Neural progenitor cell (in vitro differentiated cells): ENCODE results near the gene MASP2. TPM values are rescaled to one million over a fixed set of nuclear protein-coding genes. Genes with fewer than 3 reads are reported as not detected.

Experiments used
- DNase-seq: peaks from one replicate; pipeline ENCODE4 v3.0.0-alpha.2; 2016; ENCODE audit warnings: low spot score
- H2AFZ ChIP-seq: fragments of 200-600 bp; sonication (generic); replicated peaks from 2 replicates; pipeline ENCODE4 v1.6.1; 2016; ENCODE audit warnings: antibody characterized with exemption
- H3F3A ChIP-seq: fragments of 200-600 bp; sonication (generic); 2 replicates; pipeline ENCODE4 v1.6.1; 2016; ENCODE audit warnings: antibody characterized with exemption, low read depth
- H3K27ac ChIP-seq: fragments of 200-600 bp; sonication (generic); 2 replicates; pipeline ENCODE4 v1.5.1; 2016; ENCODE audit warnings: mild to moderate bottlenecking
- H3K27me3 ChIP-seq: fragments of 200-600 bp; sonication (generic); 2 replicates; pipeline ENCODE4 v1.6.1; 2016; ENCODE audit warnings: mild to moderate bottlenecking, moderate library complexity
- H3K36me3 ChIP-seq: fragments of 200-600 bp; sonication (generic); 2 replicates; pipeline ENCODE4 v1.5.1; 2016
- H3K4me1 ChIP-seq: fragments of 200-600 bp; sonication (generic); 2 replicates; pipeline ENCODE4 v1.6.1; 2016; ENCODE audit warnings: mixed run types
- H3K4me2 ChIP-seq: fragments of 200-600 bp; sonication (generic); 2 replicates; pipeline ENCODE4 v1.6.1; 2016
- H3K4me3 ChIP-seq: fragments of 200-600 bp; sonication (generic); 2 replicates; pipeline ENCODE4 v1.5.1; 2016
- H3K79me2 ChIP-seq: fragments of 200-600 bp; sonication (generic); 2 replicates; pipeline ENCODE4 v1.6.1; 2016; ENCODE audit warnings: low read depth
- H3K9ac ChIP-seq: fragments of 200-600 bp; sonication (generic); 2 replicates; pipeline ENCODE4 v1.6.1; 2016
- H3K9me3 ChIP-seq: fragments of 200-600 bp; sonication (generic); 2 replicates; pipeline ENCODE4 v1.5.1; 2016; ENCODE audit warnings: low read depth
- H4K20me1 ChIP-seq: fragments of 200-600 bp; sonication (generic); 2 replicates; pipeline ENCODE4 v1.6.1; 2016; ENCODE audit warnings: low read depth
- H3K27ac Mint-ChIP-seq: 3 replicates; pipeline ENCODE4 v1.8.0; 2021; ENCODE audit warnings: mixed read lengths
- H3K27me3 Mint-ChIP-seq: 2 replicates; pipeline ENCODE4 v1.8.0; 2022; ENCODE audit warnings: low read depth, mild to moderate bottlenecking, inconsistent platforms, moderate library complexity, mixed read lengths; ENCODE audit not compliant: insufficient read depth
- H3K36me3 Mint-ChIP-seq: 3 replicates; pipeline ENCODE4 v1.8.0; 2021; ENCODE audit warnings: mixed read lengths
- H3K4me1 Mint-ChIP-seq: 3 replicates; pipeline ENCODE4 v1.8.0; 2021; ENCODE audit warnings: mixed read lengths
- H3K4me3 Mint-ChIP-seq: 3 replicates; pipeline ENCODE4 v1.8.0; 2021; ENCODE audit warnings: mild to moderate bottlenecking, moderate library complexity, mixed read lengths
- H3K9me3 Mint-ChIP-seq: 3 replicates; pipeline ENCODE4 v1.8.0; 2020; ENCODE audit warnings: mixed read lengths
- EZH2 ChIP-seq: fragments of 200-600 bp; sonication (generic); IDR thresholded peaks from 2 replicates; pipeline ENCODE4 v1.6.1; 2017; ENCODE audit warnings: antibody characterized with exemption, mild to moderate bottlenecking, moderate library complexity
- EZH2phosphoT487 ChIP-seq: fragments of 200-600 bp; sonication (generic); IDR thresholded peaks from 2 replicates; pipeline ENCODE4 v1.6.1; 2017; ENCODE audit warnings: antibody characterized with exemption
- total RNA-seq: library from RNA; depleted of rRNA; stranded (reverse); fragments of >200 nt; gene quantifications from 2 replicates; pipeline ENCODE4 v1.2.3, GENCODE V29; 2015; ENCODE audit warnings: low replicate concordance
- TF ChIP-seq, protein P1 (sequence below): fragments of 200-600 bp; sonication (generic); IDR thresholded peaks from 2 replicates; pipeline ENCODE4 v1.5.1; 2017; ENCODE audit warnings: antibody characterized with exemption, mild to moderate bottlenecking

The MASP2 gene
- total RNA-seq, 1 donor from 2014 or later, result not detected

GRCh38 chr1:11068600-11069473, 21.8 kb upstream of the MASP2 start:
- Mint-ChIP-seq H3K27ac (no peak overlapping the region), H3K36me3 (peaks cover 46% of the 10 kb centered on the region), H3K4me1 (no peaks in the 10 kb centered on the region), H3K4me3 (no peak overlapping the region), H3K9me3 (no peaks in the 10 kb centered on the region), H3K27me3 (no peaks in the 10 kb centered on the region)
- Histone ChIP-seq H3K4me1 (no peaks in the 10 kb centered on the region), H3K27ac (no peak overlapping the region), H3K27me3 (no peaks in the 10 kb centered on the region), H3K36me3 (peaks cover 9% of the 10 kb centered on the region), H4K20me1 (no peaks in the 10 kb centered on the region), H3K9me3 (no peaks in the 10 kb centered on the region), H3F3A (peaks cover 15% of the 10 kb centered on the region), H3K79me2 (no peaks in the 10 kb centered on the region), H3K9ac (no peak overlapping the region), H3K4me3 (no peak overlapping the region), H3K4me2 (no peak overlapping the region), H2AFZ (no peak overlapping the region)
- TF ChIP-seq EZH2phosphoT487 (no peak), EZH2 (no peak)
- TF ChIP-seq, protein P1, sequence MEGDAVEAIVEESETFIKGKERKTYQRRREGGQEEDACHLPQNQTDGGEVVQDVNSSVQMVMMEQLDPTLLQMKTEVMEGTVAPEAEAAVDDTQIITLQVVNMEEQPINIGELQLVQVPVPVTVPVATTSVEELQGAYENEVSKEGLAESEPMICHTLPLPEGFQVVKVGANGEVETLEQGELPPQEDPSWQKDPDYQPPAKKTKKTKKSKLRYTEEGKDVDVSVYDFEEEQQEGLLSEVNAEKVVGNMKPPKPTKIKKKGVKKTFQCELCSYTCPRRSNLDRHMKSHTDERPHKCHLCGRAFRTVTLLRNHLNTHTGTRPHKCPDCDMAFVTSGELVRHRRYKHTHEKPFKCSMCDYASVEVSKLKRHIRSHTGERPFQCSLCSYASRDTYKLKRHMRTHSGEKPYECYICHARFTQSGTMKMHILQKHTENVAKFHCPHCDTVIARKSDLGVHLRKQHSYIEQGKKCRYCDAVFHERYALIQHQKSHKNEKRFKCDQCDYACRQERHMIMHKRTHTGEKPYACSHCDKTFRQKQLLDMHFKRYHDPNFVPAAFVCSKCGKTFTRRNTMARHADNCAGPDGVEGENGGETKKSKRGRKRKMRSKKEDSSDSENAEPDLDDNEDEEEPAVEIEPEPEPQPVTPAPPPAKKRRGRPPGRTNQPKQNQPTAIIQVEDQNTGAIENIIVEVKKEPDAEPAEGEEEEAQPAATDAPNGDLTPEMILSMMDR, result no peak
- no peak for DNase-seq

- H3K4me2 ChIP-seq, result no peak overlapping the region
- Mint-ChIP-seq H3K27ac (no peak overlapping the region), H3K27me3 (no peaks in the 10 kb centered on the region), H3K9me3 (no peaks in the 10 kb centered on the region), H3K36me3 (peaks cover 45% of the 10 kb centered on the region), H3K4me1 (no peaks in the 10 kb centered on the region), H3K4me3 (no peak overlapping the region)
- H3K27me3 ChIP-seq, result no peaks in the 10 kb centered on the region
- no peak for DNase-seq
- H3K9ac ChIP-seq, result no peak overlapping the region
- H3K4me3 ChIP-seq, result no peak overlapping the region
- H3K27ac ChIP-seq, result no peak overlapping the region
- TF ChIP-seq, protein P1, result no peak
- no peak for TF ChIP-seq EZH2phosphoT487
- no peak for TF ChIP-seq EZH2
- H3K79me2 ChIP-seq, result no peaks in the 10 kb centered on the region
- no peaks in the 10 kb centered on the region for H3K4me1 ChIP-seq
- H2AFZ ChIP-seq, result no peak overlapping the region
- peaks cover 15% of the 10 kb centered on the region for H3F3A ChIP-seq
- no peaks in the 10 kb centered on the region for H4K20me1 ChIP-seq
- no peaks in the 10 kb centered on the region for H3K9me3 ChIP-seq
- peaks cover 9% of the 10 kb centered on the region for H3K36me3 ChIP-seq
These were observed 20.9 kb upstream of the MASP2 start for GRCh38 chr1:11067716-11068599.

- no peak overlapping the region for H3K4me2 ChIP-seq
- peaks cover 9% of the 10 kb centered on the region for H3K36me3 ChIP-seq
- peaks cover 37% of the 10 kb centered on the region for H3K36me3 Mint-ChIP-seq
- DNase-seq, result no peak
- TF ChIP-seq EZH2phosphoT487, result no peak
- TF ChIP-seq, protein P1, result no peak
- TF ChIP-seq EZH2, result no peak
- H3K79me2 ChIP-seq, result peaks cover 10% of the 10 kb centered on the region
- no peaks in the 10 kb centered on the region for H3K27me3 ChIP-seq
- no peaks in the 10 kb centered on the region for H3K9me3 ChIP-seq
- no peak overlapping the region for H2AFZ ChIP-seq
- peaks cover 29% of the 10 kb centered on the region for H3F3A ChIP-seq
- H3K4me1 Mint-ChIP-seq, result peaks cover 9% of the 10 kb centered on the region
- no peak overlapping the region for H3K4me3 Mint-ChIP-seq
- H4K20me1 ChIP-seq, result no peaks in the 10 kb centered on the region
- H3K27ac Mint-ChIP-seq, result no peak overlapping the region
- no peak overlapping the region for H3K27ac ChIP-seq
- no peak overlapping the region for H3K4me3 ChIP-seq
- peaks cover 2% of the 10 kb centered on the region for H3K27me3 Mint-ChIP-seq
- no peaks in the 10 kb centered on the region for H3K9me3 Mint-ChIP-seq
- H3K9ac ChIP-seq, result no peak overlapping the region
- H3K4me1 ChIP-seq, result peaks cover 4% of the 10 kb centered on the region
These were observed 18.8 kb upstream of the MASP2 start for GRCh38 chr1:11065796-11066195.
